NCI-H2107 (cell line): ENCODE data around the gene PDIA5.

Experiments
- DNase-seq: peaks from one replicate; lab custom pipeline; 2025; lab: John Stamatoyannopoulos, UW

The PDIA5 gene

DNA sequence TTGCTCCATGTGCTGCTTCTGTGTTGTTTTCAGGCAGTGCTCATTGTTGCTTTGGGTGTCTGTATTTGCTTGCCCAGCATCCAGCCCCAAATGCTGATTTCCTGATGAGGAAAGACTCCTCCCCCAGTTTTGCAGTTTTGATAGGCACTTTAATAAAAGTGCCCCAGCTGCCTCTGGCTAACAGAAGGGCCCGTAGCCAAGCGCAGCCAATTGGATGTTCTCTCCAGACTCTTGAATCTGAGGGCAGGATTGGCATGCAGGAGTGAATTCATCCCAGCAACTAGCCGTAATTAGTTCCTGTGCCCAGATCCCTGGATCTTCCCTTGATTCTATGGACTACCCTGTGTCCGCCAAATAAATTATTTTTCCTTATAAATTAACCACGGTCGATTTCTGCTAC is 24.4 kb upstream of the PDIA5 start:
- DNase-seq, result no peak

DNA sequence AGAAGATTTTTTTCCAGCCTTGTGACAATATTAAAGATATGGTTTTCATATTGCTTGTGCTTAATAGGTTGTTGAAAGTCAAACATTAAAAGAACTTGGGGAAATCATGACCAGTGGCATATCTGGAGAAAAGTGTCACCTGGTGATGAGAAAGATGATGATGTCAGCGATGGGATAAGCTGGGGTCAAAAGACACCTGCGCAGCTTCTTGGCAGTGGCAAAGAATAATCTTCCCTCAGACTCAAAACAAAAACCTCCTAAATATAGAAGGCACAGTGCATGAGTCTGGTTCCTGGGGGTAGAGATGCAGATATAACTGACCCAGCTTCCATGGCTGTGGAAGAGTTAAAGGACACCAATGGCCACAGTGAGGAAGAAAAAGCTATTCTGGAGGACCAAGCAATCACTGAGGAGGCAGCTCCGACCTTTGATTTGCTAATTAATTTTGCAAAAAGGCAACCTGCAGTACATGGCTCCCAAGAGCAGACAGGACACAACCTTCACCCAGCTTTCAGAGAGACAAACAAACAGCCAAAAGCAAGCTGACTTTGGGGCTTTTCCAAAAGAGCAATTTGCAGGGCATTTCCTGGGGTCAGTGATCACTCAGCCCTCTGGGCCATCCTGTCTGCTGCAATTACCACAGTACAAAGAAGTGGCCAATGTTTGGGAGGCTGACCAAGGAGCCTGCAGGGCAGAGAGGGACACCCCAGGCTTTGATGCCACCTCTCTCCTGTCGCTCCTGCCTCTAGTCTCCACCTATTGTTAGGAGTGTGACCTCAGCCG is 21.7 kb upstream of the PDIA5 start:
- no peak for DNase-seq

DNA sequence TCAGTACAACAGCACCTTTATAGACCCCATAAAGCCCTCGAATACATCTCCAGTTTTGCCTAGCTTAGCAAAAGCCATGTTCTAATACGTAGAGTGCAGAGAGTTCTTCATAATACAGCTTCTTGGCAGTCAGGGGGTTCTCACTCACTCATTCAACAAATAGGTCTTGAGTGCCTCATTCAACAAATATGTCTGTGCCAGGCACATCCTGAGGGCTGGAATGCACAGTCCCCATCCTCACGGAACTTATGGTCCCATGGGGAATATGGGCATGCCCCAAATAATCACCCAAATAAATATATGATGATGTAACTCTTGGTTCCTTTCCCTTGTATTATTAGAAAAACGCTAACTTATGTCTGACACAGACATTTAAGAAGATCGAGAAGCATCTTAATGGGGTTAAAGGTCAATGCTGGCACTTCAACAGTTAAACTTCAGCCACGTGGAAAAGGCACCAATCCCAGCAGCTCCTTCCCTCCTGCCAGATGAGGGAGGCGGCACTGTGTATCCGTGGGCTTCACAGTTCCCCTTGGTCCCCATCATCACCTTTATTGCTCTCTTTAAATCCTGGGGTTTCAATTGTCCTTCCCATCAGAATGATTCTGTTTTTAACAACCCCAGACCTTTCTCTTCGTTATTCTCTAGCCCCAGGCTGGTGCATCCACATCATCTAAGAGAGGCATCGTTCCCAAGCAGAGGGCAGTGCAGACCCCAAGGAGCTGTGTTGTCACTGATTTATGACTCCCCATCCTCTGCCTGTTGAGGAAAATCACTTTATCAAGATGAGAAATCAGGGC is 20.4 kb upstream of the PDIA5 start:
- no peak for DNase-seq

DNA sequence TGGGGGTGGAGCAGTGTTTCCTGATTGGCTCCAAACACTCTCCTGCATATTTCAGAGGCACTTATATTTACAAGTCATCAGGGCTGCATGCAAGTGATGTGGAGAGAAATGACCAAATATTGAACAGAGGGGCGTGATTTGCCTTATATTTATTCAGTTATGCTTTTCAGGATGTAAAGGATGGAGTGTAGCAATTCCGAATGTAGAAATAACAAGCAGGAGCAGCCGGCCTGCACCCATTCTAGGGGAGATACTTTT is 19.8 kb upstream of the PDIA5 start:
- no peak for DNase-seq

DNA sequence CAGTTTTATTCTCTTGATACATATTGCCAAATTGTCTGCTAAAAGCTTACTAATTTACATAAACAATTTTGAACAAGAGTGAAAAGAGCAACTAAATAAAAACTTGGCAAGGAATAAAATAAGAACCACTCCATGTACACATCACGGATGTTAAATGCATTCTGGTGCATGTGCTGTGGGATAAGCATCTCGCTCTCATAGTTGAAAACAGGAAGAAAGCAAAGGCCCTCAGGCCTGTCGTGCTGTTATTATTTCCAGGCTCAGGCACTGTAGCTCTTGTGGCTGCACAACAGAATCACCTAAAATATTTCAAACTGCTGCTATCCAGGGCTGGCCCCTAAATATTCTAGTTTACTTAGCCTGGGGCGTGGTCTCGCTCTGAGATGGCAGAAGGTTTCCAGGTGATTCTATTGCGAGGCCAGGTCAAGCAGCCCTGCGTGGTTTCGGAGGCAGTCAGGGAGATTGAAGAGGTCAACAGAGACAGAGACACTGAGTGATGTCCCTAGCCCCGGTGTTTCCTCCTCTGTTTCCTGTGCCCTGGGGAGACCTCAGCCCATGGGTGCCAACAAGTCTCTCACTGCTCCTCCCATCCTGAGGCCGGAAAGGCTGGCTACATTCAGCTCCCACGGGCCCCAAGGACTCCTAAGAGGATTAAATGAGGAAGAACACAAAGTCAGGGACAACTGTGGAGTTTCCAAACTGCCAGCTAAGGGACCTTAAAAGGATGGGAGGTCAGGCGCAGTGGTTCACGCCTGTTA is 18.2 kb upstream of the PDIA5 start:
- DNase-seq, result no peak

DNA sequence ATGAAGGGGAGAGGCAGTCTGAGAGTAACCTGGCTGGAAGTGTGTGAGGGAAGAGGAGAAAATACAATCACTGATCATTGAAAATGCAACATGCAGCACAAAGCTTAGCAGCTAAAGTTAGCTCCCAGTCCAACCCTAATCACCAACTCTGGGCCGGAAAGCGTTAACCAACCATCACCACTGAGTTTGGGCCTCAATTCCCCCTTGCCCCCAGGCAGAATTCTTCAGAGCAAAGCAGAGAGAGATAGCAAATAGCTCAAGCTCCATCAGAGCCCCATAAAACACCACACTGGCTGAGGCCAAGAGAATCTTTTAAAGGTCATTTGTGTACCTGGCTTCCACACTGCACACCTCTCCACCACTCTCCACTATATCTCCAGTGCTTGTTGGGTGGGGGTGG is 16.2 kb upstream of the PDIA5 start:
- DNase-seq, result no peak

DNA sequence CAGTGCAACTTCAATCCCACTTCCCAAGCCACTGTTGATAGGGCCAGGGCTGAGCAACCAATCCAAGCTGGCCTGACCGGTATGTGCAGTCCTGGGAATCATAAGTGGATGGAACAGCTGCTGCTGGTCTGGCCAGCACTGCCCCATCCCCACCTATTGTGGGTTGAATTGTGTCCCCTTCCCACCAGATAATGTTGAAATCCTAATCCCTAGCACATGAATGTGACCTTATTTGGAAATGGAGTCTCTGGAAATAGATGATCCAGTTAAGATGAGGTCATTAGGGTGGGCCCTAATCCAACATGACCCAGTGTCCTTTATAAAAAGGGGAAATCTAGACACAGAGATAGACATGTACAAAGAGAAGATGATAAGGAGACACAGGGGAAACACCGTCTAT is 13.7 kb upstream of the PDIA5 start:
- DNase-seq, result no peak

DNA sequence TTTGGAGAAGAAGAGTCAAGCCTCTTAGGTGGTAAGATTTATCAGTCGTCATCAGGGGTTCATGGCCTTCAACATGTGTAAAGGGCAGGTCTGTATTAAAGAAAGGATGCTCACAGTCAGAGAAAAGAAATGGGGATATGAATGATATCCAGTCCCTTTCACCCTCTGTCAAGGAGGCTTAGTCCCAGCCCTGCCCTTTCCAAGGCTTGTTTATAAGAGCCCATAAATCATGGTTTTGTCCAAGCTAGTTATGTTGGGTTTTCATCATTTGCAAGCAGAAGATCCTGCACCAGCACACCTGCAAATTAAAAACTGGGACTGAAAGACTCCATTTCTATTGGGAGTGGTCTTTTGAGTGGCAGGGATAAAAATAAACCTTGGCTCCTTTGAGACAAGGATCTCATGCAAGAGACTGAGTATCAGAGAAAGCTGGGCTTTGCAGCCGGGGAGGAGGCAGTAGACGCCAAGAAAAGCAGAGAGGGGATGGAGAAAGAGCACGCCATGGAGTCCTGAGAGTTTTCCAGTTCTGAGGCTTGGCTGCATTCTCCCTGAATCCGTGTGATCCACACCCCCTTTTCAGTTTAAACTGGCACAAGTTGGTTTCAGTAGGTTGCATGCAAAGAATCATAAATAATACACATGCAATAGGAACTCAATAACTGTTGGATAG is 12.6 kb upstream of the PDIA5 start:
- DNase-seq, result no peak

DNA sequence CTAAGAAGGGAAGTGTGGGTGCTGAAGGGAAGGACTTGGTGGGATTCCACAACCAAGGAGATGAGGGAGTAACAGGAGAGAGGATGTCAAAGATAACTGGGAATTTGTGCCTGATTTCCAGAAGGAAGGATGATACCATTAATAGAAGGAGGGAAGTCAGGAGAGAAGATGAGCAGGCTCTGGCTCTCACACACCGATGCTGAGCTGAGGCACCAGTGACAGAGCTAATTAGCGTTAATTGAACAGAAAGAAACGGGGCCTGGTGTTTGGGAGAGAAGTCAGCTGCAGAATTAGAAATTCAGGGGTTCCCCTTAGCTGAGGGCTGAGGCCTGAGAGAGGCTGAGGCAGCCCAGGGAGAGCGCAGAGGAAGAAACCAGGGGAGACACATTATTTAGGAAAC is 11.9 kb upstream of the PDIA5 start:
- DNase-seq, result no peak

DNA sequence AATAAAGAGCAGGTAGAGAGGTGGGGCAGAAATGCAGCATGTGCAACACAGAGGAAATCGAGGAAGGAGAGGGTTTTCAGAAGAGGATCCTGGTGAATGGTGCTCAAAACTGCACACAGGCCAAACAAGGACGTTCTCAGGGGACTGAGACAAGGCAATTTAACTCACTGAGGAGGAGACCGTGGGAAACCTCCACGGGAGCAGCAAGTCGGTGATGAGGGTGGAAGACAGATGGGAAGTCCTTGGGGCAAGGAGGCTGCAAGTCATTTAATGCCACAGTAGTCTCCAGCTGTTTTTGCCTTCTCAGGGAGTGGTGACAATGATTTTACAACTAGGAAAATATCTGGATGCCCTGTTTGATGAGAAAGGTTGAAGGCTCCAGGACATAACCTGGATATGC is 11.5 kb upstream of the PDIA5 start:
- no peak for DNase-seq

DNA sequence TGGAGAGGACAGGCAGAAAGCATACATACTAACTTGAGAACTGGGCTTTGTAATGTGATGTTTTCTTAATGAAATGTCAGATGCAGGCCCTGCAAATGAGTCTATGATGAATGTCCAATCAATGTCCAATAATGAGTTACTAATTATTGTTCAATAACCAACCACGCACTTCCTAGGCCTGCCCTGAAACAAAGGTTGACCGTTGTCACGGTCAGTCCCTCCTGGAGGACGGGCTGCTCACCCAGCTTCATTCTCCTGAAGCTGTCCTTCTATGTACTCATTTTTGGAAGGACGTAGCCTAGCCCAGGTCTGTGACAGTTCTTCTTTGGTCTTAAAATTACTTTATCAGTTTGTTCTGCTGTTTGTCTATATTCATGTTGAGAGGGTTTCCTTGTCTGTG is 8.3 kb upstream of the PDIA5 start:
- DNase-seq, result no peak

DNA sequence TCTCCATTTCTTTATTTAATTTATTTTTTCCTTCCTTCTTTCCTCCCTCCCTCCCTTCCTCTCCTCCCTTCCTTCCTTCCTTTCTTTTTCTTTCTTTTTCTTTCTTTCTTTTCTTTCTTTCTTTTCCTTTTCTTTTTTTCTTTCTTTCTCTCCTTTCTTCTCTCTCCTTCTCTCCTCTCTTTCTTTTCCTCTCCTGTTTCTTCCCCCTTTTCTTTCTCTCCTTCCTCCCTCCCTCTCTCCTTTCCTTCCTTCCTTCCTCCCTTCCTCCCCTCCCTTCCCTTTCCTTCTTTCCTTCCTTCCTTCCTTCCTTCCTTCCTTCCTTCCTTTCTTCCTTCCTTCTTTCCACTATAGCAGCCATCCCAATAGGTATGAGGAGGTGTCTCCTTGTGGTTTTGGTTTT is 6.8 kb upstream of the PDIA5 start:
- no peak for DNase-seq

DNA sequence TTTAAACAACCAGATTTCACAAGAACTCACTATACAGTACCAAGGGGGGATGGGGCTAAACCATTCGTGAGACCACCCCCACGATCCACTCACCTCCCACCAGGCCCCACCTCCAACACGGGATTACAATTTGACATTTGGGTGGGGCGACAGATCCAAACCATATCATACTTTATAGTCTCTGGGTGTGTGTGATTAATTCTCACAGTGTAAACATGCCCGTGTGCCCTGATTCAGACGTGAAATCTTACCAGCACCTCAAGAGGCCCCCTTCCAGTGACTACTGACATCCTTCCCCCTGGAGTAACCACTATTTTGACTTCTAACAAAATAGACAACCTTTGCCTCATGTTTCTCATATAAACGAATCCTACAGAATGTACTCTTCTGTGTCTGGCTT is 5.0 kb upstream of the PDIA5 start:
- DNase-seq, result no peak

DNA sequence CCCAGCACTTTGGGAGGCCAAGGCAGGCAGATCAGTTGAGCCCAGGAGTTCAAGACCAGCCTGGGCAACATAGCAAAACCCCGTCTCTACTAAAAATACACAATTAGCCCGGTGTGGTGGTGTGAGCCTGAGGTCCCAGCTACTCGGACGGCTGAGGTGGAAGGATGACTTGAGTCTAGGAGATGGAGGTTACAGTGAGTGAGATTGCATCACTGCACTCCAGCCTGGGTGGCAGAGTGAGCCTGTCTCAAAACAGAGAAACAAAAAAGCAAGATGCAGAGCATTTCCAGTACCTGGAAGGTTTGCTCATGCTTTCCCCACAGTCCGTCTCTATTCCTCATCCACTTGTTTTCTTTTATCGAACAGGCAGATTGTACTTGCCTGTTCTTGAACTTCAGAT is 3.8 kb upstream of the PDIA5 start:
- no peak for DNase-seq

DNA sequence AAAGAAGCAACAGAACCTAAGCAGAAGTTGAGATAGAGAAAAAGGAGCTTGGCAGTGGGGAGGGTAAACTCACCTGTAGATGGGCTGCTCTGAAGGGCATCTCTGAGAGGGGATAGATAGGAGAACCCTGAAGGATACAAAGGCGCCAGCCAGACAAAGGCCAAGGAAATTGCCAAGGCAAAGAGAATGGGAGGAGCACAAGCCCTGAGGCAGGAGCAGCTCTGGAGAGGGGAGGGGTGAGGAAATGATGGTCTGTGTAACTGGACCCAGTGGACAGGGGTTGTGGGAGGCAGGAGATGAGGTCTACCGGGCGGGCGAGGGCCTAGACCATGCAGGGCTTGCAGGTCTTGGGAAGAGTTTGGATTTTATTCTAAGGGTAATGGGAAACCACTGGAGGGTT is 2.3 kb upstream of the PDIA5 start:
- no peak for DNase-seq

DNA sequence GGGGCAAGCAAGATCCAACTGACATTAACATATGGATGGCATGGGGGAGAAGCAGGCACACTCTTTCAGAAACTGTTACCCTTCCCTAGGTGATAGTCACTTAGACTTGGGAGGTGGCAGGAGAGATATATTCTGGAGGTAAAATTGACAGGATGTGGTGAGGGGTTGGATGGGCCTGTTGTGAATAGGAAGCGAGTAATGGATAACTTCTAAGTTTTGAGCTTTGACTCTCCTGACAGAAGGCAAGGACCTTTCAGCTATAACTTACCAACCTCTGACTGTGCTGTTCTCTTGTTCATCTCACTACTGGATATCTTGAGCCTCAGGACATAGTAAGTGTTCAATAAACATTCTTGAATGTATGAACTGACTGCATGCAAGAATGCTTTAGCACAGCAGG is 1.9 kb upstream of the PDIA5 start:
- no peak for DNase-seq

DNA sequence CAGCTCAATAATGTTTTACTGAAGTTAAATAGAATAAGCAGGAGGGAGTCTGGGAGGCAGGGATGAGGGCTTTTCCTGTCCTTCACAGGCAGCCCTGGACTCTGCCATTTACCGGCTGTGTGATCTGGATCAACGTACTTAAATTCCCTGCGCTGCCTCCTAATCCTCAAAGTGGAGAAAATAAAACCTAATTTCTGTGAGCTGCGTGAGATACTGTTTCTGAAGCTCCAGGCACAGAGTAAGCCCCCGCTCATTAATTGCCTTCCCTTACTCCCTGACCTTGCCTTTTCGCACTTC is 278 bp upstream of the PDIA5 start:
- no peak for DNase-seq

DNA sequence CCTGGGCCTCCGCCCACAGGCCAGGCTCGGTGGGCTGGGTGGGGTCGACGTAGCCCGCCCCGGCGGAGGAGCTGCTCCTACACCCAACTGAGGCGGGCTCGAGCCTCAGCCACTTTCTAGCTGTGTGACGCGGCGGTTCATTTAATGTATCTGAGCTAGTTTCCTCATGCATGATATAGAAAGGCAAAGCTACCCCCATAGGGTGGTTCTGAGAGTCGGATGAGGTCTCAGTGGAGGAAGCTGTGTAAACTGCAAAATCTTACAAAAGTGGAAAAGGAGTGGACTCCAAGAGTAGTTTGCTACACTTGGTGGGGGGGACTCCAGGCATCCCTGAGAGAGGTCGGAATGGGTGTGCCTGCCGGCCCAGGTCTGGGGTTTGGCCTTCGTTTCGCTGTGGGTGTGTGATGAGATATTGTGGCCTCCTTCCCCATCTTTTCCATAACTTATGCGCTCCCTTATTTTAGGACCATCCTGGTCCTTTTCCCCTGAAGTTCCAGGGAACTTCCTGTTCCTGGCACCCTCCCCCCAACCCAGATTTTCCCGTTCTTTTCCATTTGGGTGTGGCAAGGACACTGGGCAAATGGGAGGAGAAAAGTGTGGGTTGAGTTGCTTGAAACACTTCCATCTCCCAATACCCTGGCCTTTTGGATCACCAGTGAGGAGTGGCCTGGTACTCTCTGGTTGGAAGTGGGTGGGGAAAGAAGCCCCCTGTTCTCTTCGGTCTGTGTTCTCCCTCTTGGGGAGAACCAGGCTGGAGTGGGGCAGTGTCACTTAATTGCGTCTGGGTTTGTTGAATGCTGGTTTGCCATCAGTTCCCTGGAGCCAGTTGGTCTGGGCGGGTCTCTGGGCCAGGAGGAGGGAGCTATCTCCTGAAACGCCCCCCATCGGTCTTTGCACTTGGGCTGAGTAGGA is 1.1 kb downstream of the PDIA5 start:
- no peak for DNase-seq

DNA sequence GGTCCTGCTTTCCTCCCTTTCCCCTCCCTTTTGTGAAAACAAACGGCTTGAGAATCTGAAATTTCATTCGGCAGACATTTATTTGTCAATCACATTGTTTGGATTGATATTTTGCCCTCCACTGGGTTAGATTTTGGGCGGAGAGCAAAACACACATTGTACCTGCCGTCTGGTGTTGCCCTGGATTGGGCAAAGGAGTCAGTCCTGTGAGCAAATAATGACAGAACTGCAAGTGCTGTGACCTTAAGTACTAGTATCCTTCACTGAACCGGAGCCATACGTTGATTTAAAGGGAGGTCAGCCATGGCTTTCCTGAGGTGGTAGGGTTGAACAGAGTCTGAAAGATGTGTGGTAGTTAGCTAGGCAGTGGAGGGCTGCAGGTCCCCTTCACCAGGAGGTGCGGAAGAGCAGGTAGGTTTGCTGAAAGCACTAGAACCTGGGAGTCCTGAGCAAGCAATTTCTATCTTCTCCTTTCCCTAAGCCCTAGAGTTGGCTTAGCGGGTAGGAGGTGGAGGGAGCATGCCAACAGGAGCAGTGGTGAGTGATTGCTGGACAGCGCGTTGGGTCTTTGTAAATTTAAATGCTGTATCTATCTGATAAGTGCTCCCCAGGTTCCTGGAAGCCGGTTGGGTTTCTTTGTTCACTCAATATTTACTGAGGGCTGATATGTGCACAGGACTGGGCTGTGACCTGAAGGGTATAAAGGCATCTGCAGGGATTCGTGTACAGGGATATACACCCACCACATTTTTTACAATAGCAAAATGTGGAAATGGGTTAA is 2.0 kb downstream of the PDIA5 start:
- no peak for DNase-seq

DNA sequence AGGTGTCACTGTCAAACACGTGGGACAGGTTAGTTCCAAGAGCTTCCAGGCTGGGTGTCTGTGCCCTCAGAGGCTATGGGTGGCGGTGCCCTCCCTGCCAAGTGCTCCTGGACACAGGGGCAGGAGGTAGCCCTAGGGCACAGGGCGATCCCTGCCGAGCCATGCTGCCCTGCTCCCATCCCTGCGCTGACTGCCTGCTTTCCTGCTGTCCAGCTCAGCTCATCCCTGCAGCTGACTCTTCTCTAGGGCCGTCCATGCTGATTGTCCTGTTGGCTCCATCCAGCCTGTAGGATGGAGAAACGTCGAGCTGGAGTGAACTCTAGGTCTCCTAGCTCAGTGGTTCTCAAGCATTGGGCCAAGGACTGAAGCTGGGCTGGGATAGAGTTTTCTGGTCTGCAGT is 3.7 kb downstream of the PDIA5 start:
- no peak for DNase-seq

DNA sequence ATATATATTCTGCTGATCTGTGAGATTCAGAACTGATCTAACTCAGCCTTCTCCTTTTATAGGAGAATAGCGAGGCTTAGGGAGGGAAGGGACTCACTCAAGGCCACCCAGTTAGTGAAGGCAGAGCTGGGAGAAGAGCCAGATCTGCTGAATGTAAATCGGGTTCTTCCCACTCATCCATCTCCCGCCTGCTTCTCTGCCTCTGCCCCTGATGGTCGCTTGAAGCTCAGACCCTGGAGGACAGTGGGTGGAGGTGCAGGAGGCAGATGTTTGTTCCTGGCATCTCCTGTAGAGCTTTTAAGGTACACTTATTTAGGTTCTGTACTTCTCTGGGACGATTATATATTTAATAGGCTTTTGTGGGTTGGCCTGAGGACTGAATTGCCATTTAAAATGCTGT is 4.3 kb downstream of the PDIA5 start:
- no peak for DNase-seq
